Measurements from ENCODE around the gene CRBN. TPM values are rescaled to one million over a fixed set of nuclear protein-coding genes. Genes with fewer than 3 reads are reported as not detected.

CRBN gene
- total RNA-seq, 3 donors from 2014 or later (not counting 1 experiment from before 2014, with no cell fraction given), result 126 to 166 (median 139) TPM

- Mint-ChIP-seq H3K4me1 (peaks cover 17% of the 10 kb centered on the region in 2 donors), H3K27ac (peak overlapping the region; percentile 60 to 65), H3K9me3 (no peaks in the 10 kb centered on the region), H3K4me3 (no peak overlapping the region), H3K27me3 (ENCODE audit: low read depth in 2 of 2) (no peaks in the 10 kb centered on the region), H3K36me3 (peaks cover 36% of the 10 kb centered on the region)
- H3K9me3 ChIP-seq (ENCODE audit: control insufficient read depth, insufficient read depth, low read length), result no peaks in the 10 kb centered on the region
- no peaks in the 10 kb centered on the region for H3K27me3 ChIP-seq (ENCODE audit: control insufficient read depth, insufficient read depth, low read length)
- H3K27ac ChIP-seq (ENCODE audit: low read length), result no peak overlapping the region
- H3K4me1 ChIP-seq (ENCODE audit: control insufficient read depth, insufficient read depth, low read length), result no peaks in the 10 kb centered on the region
- ATAC-seq (no peak), DNase-seq (no peak)
- H3K4me3 ChIP-seq (ENCODE audit: low read length), result no peak overlapping the region
- intact Hi-C loops (cut with micrococcal nuclease), result no loop called here
- no peak for TF ChIP-seq CTCF (IDR thresholded peaks at IDR 0.05)
- peaks cover 86% of the 10 kb centered on the region for H3K36me3 ChIP-seq (ENCODE audit: control insufficient read depth, insufficient read depth, low read length)
These were observed 37.6 kb downstream of the CRBN start for GRCh38 chr3:3141939-3142338.

DNA sequence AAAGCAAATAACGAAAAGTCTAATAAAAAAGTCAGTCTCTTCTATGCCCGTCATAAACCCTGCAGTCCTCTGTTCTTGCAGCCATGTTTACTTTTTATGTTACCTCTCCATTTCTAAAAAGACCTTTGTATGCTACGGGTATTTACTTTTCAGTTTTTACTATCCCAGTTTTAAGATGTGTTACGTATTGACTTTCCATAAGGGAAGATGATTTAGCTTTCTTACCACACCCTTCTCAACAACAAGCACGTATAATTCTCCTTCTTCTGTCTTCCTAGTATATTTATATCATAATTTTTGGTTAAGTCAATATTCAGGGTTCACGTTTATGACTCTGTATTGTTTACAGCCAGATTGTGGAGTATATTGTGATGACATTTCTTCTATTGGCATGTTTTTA, 42.0 kb downstream of the CRBN start:
- Histone ChIP-seq H3K27me3 (ENCODE audit: control insufficient read depth, insufficient read depth, low read length) (no peaks in the 10 kb centered on the region), H3K4me3 (ENCODE audit: low read length) (no peak overlapping the region), H3K9me3 (ENCODE audit: control insufficient read depth, insufficient read depth, low read length) (no peaks in the 10 kb centered on the region), H3K36me3 (ENCODE audit: control insufficient read depth, insufficient read depth, low read length) (peaks cover 52% of the 10 kb centered on the region), H3K4me1 (ENCODE audit: control insufficient read depth, insufficient read depth, low read length) (no peaks in the 10 kb centered on the region), H3K27ac (ENCODE audit: low read length) (no peak overlapping the region)
- intact Hi-C loops (cut with micrococcal nuclease), result no loop called here
- TF ChIP-seq CTCF (IDR thresholded peaks at IDR 0.05), result no peak
- Mint-ChIP-seq H3K4me3 (no peak overlapping the region), H3K4me1 (peaks cover 29 to 39% of the 10 kb centered on the region in 2 donors), H3K27ac (peak overlapping the region; percentile 75 to 79), H3K27me3 (ENCODE audit: low read depth in 2 of 2) (no peaks in the 10 kb centered on the region), H3K36me3 (peaks cover 23% of the 10 kb centered on the region), H3K9me3 (no peaks in the 10 kb centered on the region)
- ATAC-seq (no peak), DNase-seq (no peak)
- 97% methylated on average over 2 of the region's 6 CpGs for WGBS (ENCODE audit: insufficient coverage)

GRCh38 chr3:3134750-3135448, 44.6 kb downstream of the CRBN start:
- Mint-ChIP-seq H3K4me1 (peaks cover 29 to 39% of the 10 kb centered on the region in 2 donors), H3K27me3 (ENCODE audit: low read depth in 2 of 2) (no peaks in the 10 kb centered on the region), H3K4me3 (no peak overlapping the region), H3K27ac (peak overlapping the region; percentile 6 to 44), H3K36me3 (peaks cover 23% of the 10 kb centered on the region), H3K9me3 (no peaks in the 10 kb centered on the region)
- TF ChIP-seq CTCF (IDR thresholded peaks at IDR 0.05), result no peak
- H3K27ac ChIP-seq (ENCODE audit: low read length), result no peak overlapping the region
- no peaks in the 10 kb centered on the region for H3K4me1 ChIP-seq (ENCODE audit: control insufficient read depth, insufficient read depth, low read length)
- no peak overlapping the region for H3K4me3 ChIP-seq (ENCODE audit: low read length)
- no peak for DNase-seq
- intact Hi-C loops (cut with micrococcal nuclease), result no loop called here
- 96% methylated on average over 3 of the region's 4 CpGs for WGBS (ENCODE audit: insufficient coverage)
- no peaks in the 10 kb centered on the region for H3K27me3 ChIP-seq (ENCODE audit: control insufficient read depth, insufficient read depth, low read length)
- H3K36me3 ChIP-seq (ENCODE audit: control insufficient read depth, insufficient read depth, low read length), result peaks cover 40% of the 10 kb centered on the region
- peak in 2 of 3 donors; percentile 21 to 64 for ATAC-seq
- no peaks in the 10 kb centered on the region for H3K9me3 ChIP-seq (ENCODE audit: control insufficient read depth, insufficient read depth, low read length)

DNA sequence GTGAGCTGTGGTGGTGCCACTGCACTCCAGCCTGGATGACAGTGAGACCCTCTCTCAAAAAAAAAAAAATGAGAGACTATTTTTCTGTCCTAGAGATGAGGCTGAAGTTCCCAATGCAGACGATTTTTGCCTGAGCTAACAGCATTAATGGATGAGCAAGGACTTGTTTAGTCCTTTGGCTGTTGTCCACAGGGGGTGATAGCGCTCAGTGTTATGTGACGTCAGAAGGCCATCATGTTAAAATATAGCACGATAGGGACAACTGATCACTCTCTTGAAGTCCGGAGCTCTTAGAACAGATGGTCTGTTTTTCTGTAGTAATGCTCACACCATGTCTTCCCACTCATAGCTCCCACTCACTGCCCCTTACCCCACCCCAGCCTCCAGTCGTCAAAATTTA, 46.0 kb downstream of the CRBN start:
- Histone ChIP-seq H3K9me3 (ENCODE audit: control insufficient read depth, insufficient read depth, low read length) (no peaks in the 10 kb centered on the region), H3K36me3 (ENCODE audit: control insufficient read depth, insufficient read depth, low read length) (peaks cover 32% of the 10 kb centered on the region), H3K4me1 (ENCODE audit: control insufficient read depth, insufficient read depth, low read length) (peaks cover 2% of the 10 kb centered on the region), H3K4me3 (ENCODE audit: low read length) (no peak overlapping the region), H3K27ac (ENCODE audit: low read length) (no peak overlapping the region), H3K27me3 (ENCODE audit: control insufficient read depth, insufficient read depth, low read length) (no peaks in the 10 kb centered on the region)
- H3K4me1 Mint-ChIP-seq, result peaks cover 37 to 38% of the 10 kb centered on the region in 2 donors
- TF ChIP-seq CTCF (IDR thresholded peaks at IDR 0.05), result no peak
- no peak for DNase-seq
- ATAC-seq, result no peak
- H3K36me3 Mint-ChIP-seq, result peaks cover 17% of the 10 kb centered on the region
- 93% methylated on average over 5 of the region's 6 CpGs for WGBS (ENCODE audit: insufficient coverage)
- no peaks in the 10 kb centered on the region for H3K27me3 Mint-ChIP-seq (ENCODE audit: low read depth in 2 of 2)
- peak overlapping the region in 1 of 2 donors; percentile 24 for H3K27ac Mint-ChIP-seq
- H3K4me3 Mint-ChIP-seq, result no peak overlapping the region
- no peaks in the 10 kb centered on the region for H3K9me3 Mint-ChIP-seq
- intact Hi-C loops (cut with micrococcal nuclease), result no loop called here
